Small intestine (tissue), 7 donors: ENCODE measurements around the gene FBXO15. TPM values are rescaled to one million over a fixed set of nuclear protein-coding genes. Genes with fewer than 3 reads are reported as not detected.

Experiments
- DNase-seq, 2 donors: peaks; one replicate each; pipeline versions ENCODE4 v3.0.0 to v3.0.0-alpha.2; 2013
- FAIRE-seq: peaks from 2 replicates; lab custom pipeline; 2012; peaks lifted over from hg19 to GRCh38; lab: Jason Lieb, UNC
- H3K27ac ChIP-seq, 3 donors: one replicate each; pipeline ENCODE4 v1.5.1; 2013; ENCODE audit warnings: low read length in 2 of 3, mild to moderate bottlenecking in 2 of 3, control low read depth in 1 of 3, inconsistent platforms in 1 of 3, low read depth in 1 of 3, moderate library complexity in 1 of 3
- H3K27me3 ChIP-seq, 3 donors: one replicate each; pipeline ENCODE4 v1.6.1; 2013; ENCODE audit warnings: low read length in 3 of 3, inconsistent platforms in 1 of 3; ENCODE audit not compliant: control insufficient read depth in 3 of 3, insufficient read depth in 3 of 3
- H3K36me3 ChIP-seq, 3 donors: one replicate each; pipeline ENCODE4 v1.6.1; 2013; ENCODE audit warnings: low read length in 3 of 3, inconsistent platforms in 1 of 3, low read depth in 1 of 3, mild to moderate bottlenecking in 1 of 3, moderate library complexity in 1 of 3; ENCODE audit not compliant: control insufficient read depth in 3 of 3, insufficient read depth in 2 of 3
- H3K4me1 ChIP-seq, 3 donors: one replicate each; pipeline ENCODE4 v1.6.1; 2013; ENCODE audit warnings: low read length in 2 of 3, inconsistent platforms in 1 of 3, low read depth in 1 of 3, mild to moderate bottlenecking in 1 of 3, moderate library complexity in 1 of 3; ENCODE audit not compliant: control insufficient read depth in 3 of 3, insufficient read depth in 2 of 3
- H3K4me3 ChIP-seq, 3 donors: one replicate each; pipeline ENCODE4 v1.5.1; 2013; ENCODE audit warnings: low read length in 3 of 3, control low read depth in 1 of 3, inconsistent platforms in 1 of 3, low read depth in 1 of 3, mild to moderate bottlenecking in 1 of 3, moderate library complexity in 1 of 3
- H3K9me3 ChIP-seq, 2 donors: one replicate each; pipeline ENCODE4 v1.6.1; 2013; ENCODE audit warnings: low read depth in 1 of 2, low read length in 1 of 2; ENCODE audit not compliant: control insufficient read depth in 2 of 2, insufficient read depth in 1 of 2
- WGBS, 3 donors: extraction: QIAGEN DNeasy Blood & Tissue Kit; methylation state at CpG; one replicate each; pipeline ENCODE4 v1.1.7; 2013; 5-methylcytosine and 5-hydroxymethylcytosine counted together
- polyA plus RNA-seq, 4 donors: library from polyadenylated mRNA; stranded (reverse) in 3 of 4; unstranded in 1 of 4; fragments of 200-250 nt in 3 of 4; fragments of 120-200 nt in 1 of 4; gene quantifications; one replicate each; pipeline versions ENCODE4 v1.2.1 to v1.2.3, GENCODE V29; 2013
- donor health status: healthy with polysubstance abuse.
- donor health status: control.
- donor health status: control.
- donor health status: Bipolar disorder and iron deficiency.
- donor health status: healthy.

The FBXO15 gene
- polyA plus RNA-seq, 4 donors, result 0.28 to 0.83 TPM; not detected in 2

DNA sequence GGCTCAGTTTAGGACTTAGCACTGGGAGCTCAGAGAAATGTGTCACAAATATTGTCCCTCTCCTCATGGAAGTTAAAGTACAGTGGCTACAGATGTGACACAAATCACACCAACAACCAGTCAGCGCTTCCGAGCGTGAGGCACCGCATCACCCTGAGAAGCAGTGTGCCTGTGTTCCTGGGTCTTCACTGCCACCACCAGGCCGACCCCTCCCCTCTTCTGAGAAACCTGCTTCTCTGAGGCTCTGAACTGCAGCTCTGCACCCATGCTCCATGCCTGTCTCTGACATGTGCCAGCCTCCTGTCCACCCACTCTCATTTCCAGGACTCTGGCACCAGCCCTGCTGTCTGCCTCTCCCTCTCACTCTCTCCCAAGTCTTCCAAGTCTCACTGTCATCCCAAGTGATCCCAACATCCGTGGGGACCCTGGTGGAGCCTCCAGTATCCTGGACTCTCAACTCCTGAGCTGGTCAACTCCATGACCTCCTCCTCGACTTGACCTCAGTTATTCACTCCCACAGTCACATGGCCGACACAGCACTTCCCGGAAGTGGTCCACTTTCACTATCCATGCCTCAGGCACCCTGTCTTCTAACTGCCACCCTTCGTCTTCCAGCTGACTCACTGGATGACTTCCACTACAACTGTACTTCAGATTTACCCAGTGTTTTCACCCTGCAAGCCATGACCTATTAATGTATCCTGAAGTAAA is 73.5 kb downstream of the FBXO15 start:
- FAIRE-seq (no peak), DNase-seq (no peak)
- Histone ChIP-seq H3K27ac (no peak overlapping the region), H3K4me1 (no peaks in the 10 kb centered on the region), H3K9me3 (no peaks in the 10 kb centered on the region), H3K27me3 (peaks cover 0 to 2% (median 0%) of the 10 kb centered on the region in 3 donors), H3K4me3 (no peak overlapping the region), H3K36me3 (no peaks in the 10 kb centered on the region)
- 71 to 81% (median 79%) methylated on average over 10 of the region's 10 CpGs for WGBS, 3 donors

GRCh38 chr18:74069178-74070050 is 78.2 kb downstream of the FBXO15 start:
- FAIRE-seq, result no peak
- Histone ChIP-seq H3K27me3 (peaks cover 0 to 2% (median 0%) of the 10 kb centered on the region in 3 donors), H3K4me1 (no peaks in the 10 kb centered on the region), H3K9me3 (no peaks in the 10 kb centered on the region), H3K27ac (no peak overlapping the region), H3K36me3 (no peaks in the 10 kb centered on the region), H3K4me3 (no peak overlapping the region)
- 72 to 77% (median 76%) methylated on average over 13 of the region's 13 CpGs for WGBS, 3 donors
- no peak for DNase-seq

GRCh38 chr18:74068296-74068695 is 79.3 kb downstream of the FBXO15 start:
- no peak overlapping the region for H3K27ac ChIP-seq
- H3K36me3 ChIP-seq, result no peaks in the 10 kb centered on the region
- peaks cover 0 to 7% (median 0%) of the 10 kb centered on the region in 3 donors for H3K4me1 ChIP-seq
- H3K27me3 ChIP-seq, result peaks cover 0 to 2% (median 0%) of the 10 kb centered on the region in 3 donors
- WGBS, 3 donors, result 66 to 77% (median 67%) methylated on average over 3 of the region's 3 CpGs
- DNase-seq, result no peak
- no peaks in the 10 kb centered on the region for H3K9me3 ChIP-seq
- no peak for FAIRE-seq
- H3K4me3 ChIP-seq, result no peak overlapping the region

DNA sequence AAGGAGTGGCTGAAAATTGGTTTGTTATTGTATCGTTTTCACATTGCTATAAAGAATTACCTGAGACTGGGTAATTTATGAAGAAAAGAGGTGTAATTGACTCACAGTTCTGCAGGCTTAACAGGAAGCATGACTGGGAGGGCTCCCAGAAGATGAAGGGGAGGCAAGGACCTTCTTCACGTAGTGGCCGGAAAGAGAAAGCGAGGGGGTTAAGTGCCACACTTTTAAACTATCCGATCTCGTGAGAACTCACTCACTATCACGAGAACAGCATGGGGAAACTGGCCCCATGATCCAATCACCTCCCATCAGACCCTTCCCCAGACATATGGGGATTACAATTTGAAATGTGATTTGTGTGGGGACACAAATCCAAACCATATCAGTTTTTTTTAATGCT is 81.6 kb downstream of the FBXO15 start:
- Histone ChIP-seq H3K27ac (no peak overlapping the region), H3K27me3 (peaks cover 0 to 2% (median 2%) of the 10 kb centered on the region in 3 donors), H3K4me1 (peaks cover 0 to 18% (median 0%) of the 10 kb centered on the region in 3 donors), H3K9me3 (no peaks in the 10 kb centered on the region), H3K36me3 (no peaks in the 10 kb centered on the region), H3K4me3 (no peak overlapping the region)
- DNase-seq, result no peak
- FAIRE-seq, result no peak
- 77 to 78% (median 77%) methylated on average over 7 of the region's 7 CpGs for WGBS, 3 donors

DNA sequence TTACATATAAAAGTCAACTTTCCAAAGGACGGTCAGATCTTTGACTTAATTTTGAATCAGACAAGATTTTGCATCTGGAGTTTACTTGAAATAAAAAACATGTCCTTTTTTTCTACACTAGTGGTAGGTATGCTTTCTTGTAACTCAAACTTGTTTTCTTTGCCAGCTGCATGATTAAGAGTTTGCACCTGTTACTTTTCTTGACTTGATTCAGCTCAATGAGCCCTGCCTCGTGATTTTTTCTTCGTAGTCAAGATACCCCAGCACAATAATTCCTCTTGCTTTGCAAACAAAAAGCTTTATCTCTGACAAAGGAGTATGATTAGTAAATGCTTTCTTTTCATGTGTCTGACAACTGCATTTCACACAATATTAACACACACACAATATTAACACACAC is 82.3 kb downstream of the FBXO15 start:
- WGBS, 3 donors, result 43 to 64% (median 48%) methylated on average over 3 of the region's 3 CpGs
- peaks cover 0 to 18% (median 0%) of the 10 kb centered on the region in 3 donors for H3K4me1 ChIP-seq
- H3K9me3 ChIP-seq, result no peaks in the 10 kb centered on the region
- no peak for FAIRE-seq
- no peak overlapping the region for H3K27ac ChIP-seq
- H3K36me3 ChIP-seq, result no peaks in the 10 kb centered on the region
- no peak overlapping the region for H3K4me3 ChIP-seq
- peaks cover 0 to 2% (median 1%) of the 10 kb centered on the region in 3 donors for H3K27me3 ChIP-seq
- no peak for DNase-seq

GRCh38 chr18:74064510-74064909 is 83.1 kb downstream of the FBXO15 start:
- H3K4me1 ChIP-seq, result peaks cover 0 to 18% (median 0%) of the 10 kb centered on the region in 3 donors
- no peak overlapping the region for H3K4me3 ChIP-seq
- 54 to 72% (median 56%) methylated on average over 6 of the region's 6 CpGs for WGBS, 3 donors
- H3K36me3 ChIP-seq, result no peaks in the 10 kb centered on the region
- peaks cover 0 to 2% (median 0%) of the 10 kb centered on the region in 3 donors for H3K27me3 ChIP-seq
- no peak overlapping the region for H3K27ac ChIP-seq
- H3K9me3 ChIP-seq, result no peaks in the 10 kb centered on the region
- FAIRE-seq (no peak), DNase-seq (no peak)

DNA sequence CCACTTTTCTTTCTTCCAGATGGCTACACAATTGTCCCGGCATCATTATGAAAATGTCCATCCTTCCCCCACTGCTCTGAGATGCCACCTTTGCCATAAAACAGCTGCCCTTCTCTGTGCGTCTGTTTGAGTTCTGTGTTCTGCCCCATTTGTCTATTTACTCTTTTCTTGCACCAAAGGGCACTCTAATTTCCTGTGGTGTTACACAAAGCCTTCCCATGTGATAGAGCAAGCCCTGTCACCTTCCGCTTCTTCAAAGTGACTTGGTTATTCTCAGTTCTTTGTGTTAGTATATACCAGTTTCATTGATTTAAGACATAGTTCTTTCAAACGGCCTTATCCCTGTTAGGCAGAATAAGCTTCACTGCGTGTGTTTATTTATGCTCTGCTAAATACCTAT is 84.1 kb downstream of the FBXO15 start:
- Histone ChIP-seq H3K36me3 (no peaks in the 10 kb centered on the region), H3K9me3 (no peaks in the 10 kb centered on the region), H3K27ac (no peak overlapping the region), H3K27me3 (peaks cover 0 to 2% (median 0%) of the 10 kb centered on the region in 3 donors), H3K4me3 (no peak overlapping the region), H3K4me1 (peaks cover 0 to 18% (median 0%) of the 10 kb centered on the region in 3 donors)
- FAIRE-seq (no peak), DNase-seq (no peak)
- 67 to 83% (median 78%) methylated on average over 5 of the region's 5 CpGs for WGBS, 3 donors

DNA sequence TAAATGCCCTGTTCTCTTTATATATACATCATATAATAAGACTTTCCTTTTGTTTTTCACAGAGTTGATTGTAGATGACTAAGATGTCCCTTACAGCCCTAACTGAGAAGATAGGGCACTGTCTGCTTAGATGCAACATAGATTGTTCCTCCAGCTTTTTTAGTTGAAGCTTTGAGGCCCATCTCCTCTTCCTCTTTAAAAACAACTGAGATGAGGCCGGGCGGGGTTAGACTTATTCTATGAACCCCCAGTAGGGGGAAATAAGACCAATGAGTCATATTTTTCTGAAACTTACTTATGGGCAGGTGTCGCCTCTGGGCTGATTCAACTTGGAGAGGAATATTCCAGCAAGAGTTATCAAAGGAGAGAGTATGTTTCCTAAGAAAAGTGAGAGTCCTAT is 84.6 kb downstream of the FBXO15 start:
- Histone ChIP-seq H3K4me1 (peaks cover 0 to 18% (median 0%) of the 10 kb centered on the region in 3 donors), H3K27me3 (peaks cover 0 to 2% (median 0%) of the 10 kb centered on the region in 3 donors), H3K27ac (no peak overlapping the region), H3K4me3 (no peak overlapping the region), H3K9me3 (no peaks in the 10 kb centered on the region), H3K36me3 (no peaks in the 10 kb centered on the region)
- 68 to 73% (median 72%) methylated on average over 3 of the region's 3 CpGs for WGBS, 3 donors
- DNase-seq (no peak), FAIRE-seq (no peak)
